Liver (tissue), 3 donors: ENCODE data around the gene ZNF639.

Experiments used
- GABPA ChIP-seq, 2 donors: IDR thresholded peaks in 1 of 2; conservative IDR thresholded peaks in 1 of 2; 2 replicates each; pipeline ENCODE4 v1.6.1; 2016; ENCODE audit warnings: antibody characterized with exemption in 2 of 2, mild to moderate bottlenecking in 1 of 2, moderate library complexity in 1 of 2
- SP1 ChIP-seq: IDR thresholded peaks from 2 replicates; pipeline ENCODE4 v1.6.1; 2018; ENCODE audit warnings: antibody characterized with exemption, mild to moderate bottlenecking
- TF ChIP-seq, protein P1 (sequence below): fragments of 150-350 bp; IDR thresholded peaks from 2 replicates; pipeline ENCODE4 v1.5.1; 2017; ENCODE audit warnings: improper control_type of control experiment, low read depth, low read length; ENCODE audit not compliant: missing input control
- TF ChIP-seq, protein P2 (sequence below): IDR thresholded peaks from 2 replicates; pipeline ENCODE4 v1.6.1; 2016; ENCODE audit warnings: antibody characterized with exemption
- donor health status: healthy.
- donor health status: healthy.

DNA sequence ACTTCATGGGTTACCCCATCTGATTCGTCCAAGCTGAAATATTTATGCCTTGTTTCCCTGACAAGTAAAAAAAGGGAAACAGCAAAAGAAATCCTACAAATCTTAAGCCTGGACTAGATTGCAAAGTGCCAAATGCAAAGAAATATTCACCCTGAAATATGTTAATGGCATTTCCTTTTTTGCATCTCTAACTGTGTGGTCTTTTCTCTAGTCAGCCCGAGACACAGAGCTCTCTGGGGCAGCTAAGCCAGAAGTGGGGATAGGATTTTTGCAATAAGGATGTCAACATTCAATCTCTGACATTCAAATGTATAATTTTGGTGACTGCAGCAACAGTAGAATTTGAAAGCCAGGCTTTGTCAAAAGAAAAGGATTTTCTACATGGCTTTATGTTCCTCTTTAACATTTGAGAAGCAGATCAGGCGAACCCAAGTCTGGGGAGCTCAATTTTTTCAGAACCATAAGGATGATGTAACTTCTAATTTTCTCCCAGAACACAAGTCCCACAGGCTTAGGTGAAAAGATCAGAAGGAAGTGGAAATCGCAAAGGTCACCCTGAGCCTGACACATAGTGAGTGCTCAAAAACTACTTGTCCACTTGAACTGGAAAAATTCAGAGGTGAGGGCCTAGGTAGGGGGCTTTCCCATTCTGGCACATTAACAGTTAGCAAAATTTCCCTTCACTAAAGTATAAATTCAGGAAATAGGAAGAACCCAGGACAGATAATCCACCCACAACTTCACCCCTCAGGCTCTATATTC lies 43.7 kb upstream of the ZNF639 start:
- TF ChIP-seq SP1 (no peak), GABPA (IDR thresholded peaks at IDR 0.05 in 1 of 2, conservative IDR thresholded peaks at IDR 0.05 in 1 of 2) (no peak)
- TF ChIP-seq, protein P1, sequence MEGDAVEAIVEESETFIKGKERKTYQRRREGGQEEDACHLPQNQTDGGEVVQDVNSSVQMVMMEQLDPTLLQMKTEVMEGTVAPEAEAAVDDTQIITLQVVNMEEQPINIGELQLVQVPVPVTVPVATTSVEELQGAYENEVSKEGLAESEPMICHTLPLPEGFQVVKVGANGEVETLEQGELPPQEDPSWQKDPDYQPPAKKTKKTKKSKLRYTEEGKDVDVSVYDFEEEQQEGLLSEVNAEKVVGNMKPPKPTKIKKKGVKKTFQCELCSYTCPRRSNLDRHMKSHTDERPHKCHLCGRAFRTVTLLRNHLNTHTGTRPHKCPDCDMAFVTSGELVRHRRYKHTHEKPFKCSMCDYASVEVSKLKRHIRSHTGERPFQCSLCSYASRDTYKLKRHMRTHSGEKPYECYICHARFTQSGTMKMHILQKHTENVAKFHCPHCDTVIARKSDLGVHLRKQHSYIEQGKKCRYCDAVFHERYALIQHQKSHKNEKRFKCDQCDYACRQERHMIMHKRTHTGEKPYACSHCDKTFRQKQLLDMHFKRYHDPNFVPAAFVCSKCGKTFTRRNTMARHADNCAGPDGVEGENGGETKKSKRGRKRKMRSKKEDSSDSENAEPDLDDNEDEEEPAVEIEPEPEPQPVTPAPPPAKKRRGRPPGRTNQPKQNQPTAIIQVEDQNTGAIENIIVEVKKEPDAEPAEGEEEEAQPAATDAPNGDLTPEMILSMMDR: no peak
- TF ChIP-seq, protein P2, sequence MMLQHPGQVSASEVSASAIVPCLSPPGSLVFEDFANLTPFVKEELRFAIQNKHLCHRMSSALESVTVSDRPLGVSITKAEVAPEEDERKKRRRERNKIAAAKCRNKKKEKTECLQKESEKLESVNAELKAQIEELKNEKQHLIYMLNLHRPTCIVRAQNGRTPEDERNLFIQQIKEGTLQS: no peak
